Natural killer cell (primary cell): ENCODE data around the gene CAV2. TPM values are rescaled to one million over a fixed set of nuclear protein-coding genes. Genes with fewer than 3 reads are reported as not detected.
"Not testable (repeated sequence)": the region's sequence is repeated elsewhere in the genome, so short reads cannot be mapped to it uniquely, and the experiment has no call there.

ENCODE experiments used
- ATAC-seq, 3 donors: fragments of 150-1000 bp in 2 of 3; fragments of 200-7000 bp in 1 of 3; cut with Tn5 transposase; 1 replicate in 1 of 3; 2 replicates in 2 of 3; pipeline ENCODE4 v1.10.0; 2021; ENCODE audit warnings: mild to moderate bottlenecking in 2 of 3, moderate library complexity in 2 of 3
- DNase-seq, 2 donors: peaks; one replicate each; pipeline versions ENCODE4 v3.0.0 to v3.0.0-alpha.2; 2013 to 2021; ENCODE audit warnings: mixed read lengths in 1 of 2
- H3K27ac ChIP-seq: one replicate; pipeline ENCODE4 v1.5.1; 2013; ENCODE audit warnings: mild to moderate bottlenecking, low read length
- H3K27me3 ChIP-seq: one replicate; pipeline ENCODE4 v1.6.1; 2013; ENCODE audit warnings: low read length; ENCODE audit not compliant: control insufficient read depth, insufficient read depth
- H3K36me3 ChIP-seq: one replicate; pipeline ENCODE4 v1.6.1; 2013; ENCODE audit warnings: low read length; ENCODE audit not compliant: control insufficient read depth, insufficient read depth
- H3K4me1 ChIP-seq: one replicate; pipeline ENCODE4 v1.6.1; 2013; ENCODE audit warnings: low read length; ENCODE audit not compliant: control insufficient read depth, insufficient read depth
- H3K4me3 ChIP-seq: one replicate; pipeline ENCODE4 v1.5.1; 2013; ENCODE audit warnings: low read length
- H3K9me3 ChIP-seq: one replicate; pipeline ENCODE4 v1.6.1; 2013; ENCODE audit warnings: low read length; ENCODE audit not compliant: control insufficient read depth, insufficient read depth
- H3K27ac Mint-ChIP-seq, 2 donors: one replicate each; pipeline ENCODE4 v1.8.0; 2022; ENCODE audit warnings: mild to moderate bottlenecking in 2 of 2, mixed read lengths in 2 of 2, moderate library complexity in 1 of 2
- H3K27me3 Mint-ChIP-seq, 2 donors: one replicate each; pipeline ENCODE4 v1.8.0; 2022; ENCODE audit warnings: low read depth in 2 of 2, mixed read lengths in 2 of 2
- H3K36me3 Mint-ChIP-seq: one replicate; pipeline ENCODE4 v1.8.0; 2022; ENCODE audit warnings: mixed read lengths
- H3K4me1 Mint-ChIP-seq, 2 donors: one replicate each; pipeline ENCODE4 v1.8.0; 2022; ENCODE audit warnings: mixed read lengths in 2 of 2
- H3K4me3 Mint-ChIP-seq: one replicate; pipeline ENCODE4 v1.8.0; 2022; ENCODE audit warnings: mild to moderate bottlenecking, moderate library complexity, mixed read lengths
- H3K9me3 Mint-ChIP-seq, 2 donors: one replicate each; pipeline ENCODE4 v1.8.0; 2022; ENCODE audit warnings: mixed read lengths in 2 of 2
- WGBS: methylation state at CpG from one replicate; pipeline ENCODE4 v1.1.7; 2013; ENCODE audit warnings: missing lambda C conversion rate; ENCODE audit not compliant: insufficient coverage; 5-methylcytosine and 5-hydroxymethylcytosine counted together
- intact Hi-C: fragments of 100-400 bp; cut with micrococcal nuclease; formaldehyde crosslinking; loops from one replicate; pipeline ENCODE4 v1.14.2; 2022
- total RNA-seq, 4 donors: library from RNA; stranded (reverse); fragments of 120-200 nt in 1 of 4; gene quantifications; one replicate each; pipeline versions ENCODE4 v1.2.3 to v1.2.4, GENCODE V29; 2013 to 2022
- TF ChIP-seq, protein P1 (sequence below): fragments of 200-600 bp; IDR thresholded peaks from one replicate; pipeline ENCODE4 v1.8.0; 2022; ENCODE audit warnings: antibody characterized with exemption

CAV2 gene
- total RNA-seq, 3 donors from 2014 or later (not counting 1 experiment from before 2014, with no cell fraction given) = 1.9 TPM; not detected in 2

- Histone ChIP-seq H3K27me3 (no peaks in the 10 kb centered on the region), H3K27ac (no peak overlapping the region), H3K9me3 (no peaks in the 10 kb centered on the region), H3K36me3 (no peaks in the 10 kb centered on the region), H3K4me3 (no peak overlapping the region), H3K4me1 (no peaks in the 10 kb centered on the region)
- no CpG with 5 or more reads among the region's 1 CpG for WGBS
- intact Hi-C loops = no loop called here
- peaks cover 13 to 29% of the 10 kb centered on the region in 2 donors for H3K27me3 Mint-ChIP-seq
- peaks cover 3% of the 10 kb centered on the region in 2 donors for H3K9me3 Mint-ChIP-seq
- TF ChIP-seq, protein P1, sequence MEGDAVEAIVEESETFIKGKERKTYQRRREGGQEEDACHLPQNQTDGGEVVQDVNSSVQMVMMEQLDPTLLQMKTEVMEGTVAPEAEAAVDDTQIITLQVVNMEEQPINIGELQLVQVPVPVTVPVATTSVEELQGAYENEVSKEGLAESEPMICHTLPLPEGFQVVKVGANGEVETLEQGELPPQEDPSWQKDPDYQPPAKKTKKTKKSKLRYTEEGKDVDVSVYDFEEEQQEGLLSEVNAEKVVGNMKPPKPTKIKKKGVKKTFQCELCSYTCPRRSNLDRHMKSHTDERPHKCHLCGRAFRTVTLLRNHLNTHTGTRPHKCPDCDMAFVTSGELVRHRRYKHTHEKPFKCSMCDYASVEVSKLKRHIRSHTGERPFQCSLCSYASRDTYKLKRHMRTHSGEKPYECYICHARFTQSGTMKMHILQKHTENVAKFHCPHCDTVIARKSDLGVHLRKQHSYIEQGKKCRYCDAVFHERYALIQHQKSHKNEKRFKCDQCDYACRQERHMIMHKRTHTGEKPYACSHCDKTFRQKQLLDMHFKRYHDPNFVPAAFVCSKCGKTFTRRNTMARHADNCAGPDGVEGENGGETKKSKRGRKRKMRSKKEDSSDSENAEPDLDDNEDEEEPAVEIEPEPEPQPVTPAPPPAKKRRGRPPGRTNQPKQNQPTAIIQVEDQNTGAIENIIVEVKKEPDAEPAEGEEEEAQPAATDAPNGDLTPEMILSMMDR = no peak
- DNase-seq = no peak
- H3K36me3 Mint-ChIP-seq = no peaks in the 10 kb centered on the region
- H3K27ac Mint-ChIP-seq = no peak overlapping the region
- no peak overlapping the region for H3K4me3 Mint-ChIP-seq
- no peaks in the 10 kb centered on the region for H3K4me1 Mint-ChIP-seq
- ATAC-seq = no peak
Observed at GRCh38 chr7:116477625-116478024, 21.9 kb upstream of the CAV2 start.

- TF ChIP-seq, protein P1 = no peak
- Mint-ChIP-seq H3K4me1 (no peaks in the 10 kb centered on the region), H3K27me3 (peaks cover 12 to 26% of the 10 kb centered on the region in 2 donors), H3K27ac (no peak overlapping the region), H3K36me3 (no peaks in the 10 kb centered on the region), H3K4me3 (no peak overlapping the region), H3K9me3 (peaks cover 3% of the 10 kb centered on the region in 2 donors)
- no peak overlapping the region for H3K27ac ChIP-seq
- no peaks in the 10 kb centered on the region for H3K36me3 ChIP-seq
- H3K27me3 ChIP-seq = no peaks in the 10 kb centered on the region
- no peak overlapping the region for H3K4me3 ChIP-seq
- DNase-seq (no peak), ATAC-seq (no peak)
- no peaks in the 10 kb centered on the region for H3K4me1 ChIP-seq
- 100% methylated on average over 1 of the region's 2 CpGs for WGBS
- intact Hi-C loops = no loop called here
- H3K9me3 ChIP-seq = no peaks in the 10 kb centered on the region
Observed at GRCh38 chr7:116478834-116479233, 20.7 kb upstream of the CAV2 start.

- Mint-ChIP-seq H3K4me1 (no peaks in the 10 kb centered on the region), H3K36me3 (no peaks in the 10 kb centered on the region), H3K4me3 (no peak overlapping the region), H3K27me3 (peaks cover 14 to 35% of the 10 kb centered on the region in 2 donors), H3K27ac (no peak overlapping the region), H3K9me3 (no peaks in the 10 kb centered on the region)
- ATAC-seq (no peak), DNase-seq (no peak)
- no peaks in the 10 kb centered on the region for H3K9me3 ChIP-seq
- intact Hi-C loops = no loop called here
- no peak overlapping the region for H3K4me3 ChIP-seq
- TF ChIP-seq, protein P1 = no peak
- no peaks in the 10 kb centered on the region for H3K36me3 ChIP-seq
- no peak overlapping the region for H3K27ac ChIP-seq
- WGBS = 88% methylated on average over 2 of the region's 2 CpGs
- H3K27me3 ChIP-seq = no peaks in the 10 kb centered on the region
- H3K4me1 ChIP-seq = no peaks in the 10 kb centered on the region
Observed at GRCh38 chr7:116483271-116483942, 16.1 kb upstream of the CAV2 start.

DNA sequence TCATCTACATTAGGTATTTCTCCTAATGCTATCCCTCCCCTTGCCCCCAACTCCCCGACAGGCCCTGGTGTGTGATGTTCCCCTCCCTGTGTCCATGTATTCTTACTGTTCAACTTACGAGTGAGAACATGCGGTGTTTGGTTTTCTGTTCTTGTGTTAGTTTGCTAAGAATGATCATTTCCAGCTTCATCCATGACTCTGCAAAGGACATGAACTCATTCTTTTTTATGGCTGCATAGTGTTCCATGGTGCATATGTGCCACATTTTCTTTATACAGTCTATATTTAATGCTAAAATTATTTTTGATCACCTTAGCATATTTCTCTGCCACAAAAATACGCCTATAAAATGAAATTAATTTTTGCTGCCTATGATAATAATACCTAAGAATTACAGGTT, 15.1 kb upstream of the CAV2 start:
- DNase-seq, H3K4me3 ChIP-seq, H3K9me3 Mint-ChIP-seq, intact Hi-C loops, H3K9me3 ChIP-seq, ATAC-seq, H3K4me1 ChIP-seq, H3K27ac Mint-ChIP-seq, H3K27me3 ChIP-seq, H3K4me1 Mint-ChIP-seq, H3K4me3 Mint-ChIP-seq, H3K27ac ChIP-seq, H3K36me3 ChIP-seq, H3K36me3 Mint-ChIP-seq: not testable (repeated sequence)
- H3K27me3 Mint-ChIP-seq = peaks cover 14 to 35% of the 10 kb centered on the region in 2 donors
- 93% methylated on average over 2 of the region's 4 CpGs for WGBS
